GM12878 (cell line): Measurements from ENCODE around the gene PTPN20. TPM values are rescaled to one million over a fixed set of nuclear protein-coding genes. Genes with fewer than 3 reads are reported as not detected.

Experiments
- ATAC-seq: fragments of 200-7000 bp; cut with Tn5 transposase; 3 replicates; pipeline ENCODE4 v1.9.1; 2020; ENCODE audit warnings: mild to moderate bottlenecking, moderate library complexity
- BruUV-seq: library from RNA; stranded (reverse); fragments of 400-500 nt; replicated peaks from 2 replicates; lab custom pipeline; 2021; lab: Mats Ljungman, UMichigan
- CTCF ChIA-PET: fragments of 300-600 bp; sonication (Branson Sonifier 250); formaldehyde crosslinking; extraction: SDS; loops from one replicate; lab custom pipeline; 2021; ENCODE audit warnings: inconsistent platforms; lab: Yijun Ruan, JAX
- POLR2A ChIA-PET: fragments of 350-600 bp; formaldehyde crosslinking; extraction: SDS; loops from one replicate; lab custom pipeline; 2021; ENCODE audit warnings: inconsistent platforms; lab: Charles Lee
- RAD21 ChIA-PET: fragments of 300-600 bp; sonication (Branson Sonifier 250); formaldehyde crosslinking; loops from one replicate; lab custom pipeline; 2023; ENCODE audit warnings: antibody characterized with exemption; ENCODE audit not compliant: unreplicated experiment; lab: Charles Lee
- SMC1A ChIA-PET: fragments of 300-600 bp; sonication (Branson Sonifier 250); formaldehyde crosslinking; loops from one replicate; lab custom pipeline; 2023; ENCODE audit not compliant: unreplicated experiment, uncharacterized antibody; lab: Charles Lee
- DNase-seq: peaks from one replicate; pipeline ENCODE4 v3.0.0-alpha.2; 2011; ENCODE audit warnings: low read depth, low spot score
- FAIRE-seq: peaks from 3 replicates; lab custom pipeline; 2011; peaks lifted over from hg19 to GRCh38; lab: Jason Lieb, UNC
- H2AFZ ChIP-seq: 2 replicates; pipeline ENCODE4 v1.6.0; 2011; ENCODE audit warnings: low read depth, low read length, control low read depth; ENCODE audit not compliant: control insufficient read depth
- H3K27ac ChIP-seq: 2 replicates; pipeline ENCODE4 v1.5.1; 2011; ENCODE audit warnings: control low read depth; ENCODE audit not compliant: control insufficient read depth, insufficient read depth
- H3K27me3 ChIP-seq, 2 experiments: replicated peaks in 1 of 2; 2 replicates each; pipeline versions ENCODE4 v1.6.0 to v1.6.1; 2011; ENCODE audit warnings: low read length in 1 of 2; ENCODE audit not compliant: control insufficient read depth in 2 of 2, insufficient read depth in 2 of 2
- H3K36me3 ChIP-seq, 2 experiments: 2 replicates each; pipeline ENCODE4 v1.5.1; 2011; ENCODE audit warnings: low read length in 1 of 2; ENCODE audit not compliant: control insufficient read depth in 2 of 2, insufficient read depth in 2 of 2
- H3K4me1 ChIP-seq: 2 replicates; pipeline ENCODE4 v1.6.1; 2011; ENCODE audit warnings: mild to moderate bottlenecking, low read length, moderate library complexity, mixed read lengths; ENCODE audit not compliant: control insufficient read depth, insufficient read depth
- H3K4me2 ChIP-seq: 2 replicates; pipeline ENCODE4 v1.6.0; 2011; ENCODE audit warnings: control low read depth; ENCODE audit not compliant: control insufficient read depth, insufficient read depth
- H3K4me3 ChIP-seq: fragments of 200-600 bp; sonication (generic); 2 replicates; pipeline ENCODE4 v1.5.1; 2016
- H3K79me2 ChIP-seq: 2 replicates; pipeline ENCODE4 v1.6.0; 2011; ENCODE audit warnings: low read length; ENCODE audit not compliant: control insufficient read depth, insufficient read depth
- H3K9ac ChIP-seq: 2 replicates; pipeline ENCODE4 v1.8.0; 2011; ENCODE audit warnings: low read length, control low read depth, mixed read lengths; ENCODE audit not compliant: control insufficient read depth, insufficient read depth
- H3K9me3 ChIP-seq: replicated peaks from 3 replicates; pipeline ENCODE4 v1.5.1; 2011; ENCODE audit warnings: mild to moderate bottlenecking, low read length; ENCODE audit not compliant: control insufficient read depth, insufficient read depth
- H4K20me1 ChIP-seq: 2 replicates; pipeline ENCODE4 v1.6.0; 2011; ENCODE audit not compliant: control insufficient read depth, insufficient read depth
- EZH2 ChIP-seq: IDR thresholded peaks from 2 replicates; pipeline ENCODE4 v1.6.1; 2012; ENCODE audit warnings: low read depth, mild to moderate bottlenecking, control low read depth, inconsistent platforms, low read length, borderline replicate concordance; ENCODE audit not compliant: control insufficient read depth
- TCF12 ChIP-seq: IDR thresholded peaks from 2 replicates; pipeline ENCODE4 v1.6.1; 2011; ENCODE audit warnings: low read depth, mild to moderate bottlenecking, low read length
- ZNF622 ChIP-seq: fragments of 450-650 bp; IDR thresholded peaks from 2 replicates; pipeline ENCODE4 v1.6.1; 2017; ENCODE audit warnings: mild to moderate bottlenecking, inconsistent platforms
- WGBS: methylation state at CpG from one replicate; pipeline ENCODE4 v1.1.6; 2016; ENCODE audit warnings: low lambda C conversion rate; ENCODE audit not compliant: insufficient replicate concordance, insufficient coverage; ENCODE audit errors: missing lambda C conversion rate; 5-methylcytosine and 5-hydroxymethylcytosine counted together
- in situ Hi-C: fragments of 300-500 bp; cut with MboI; formaldehyde crosslinking; loops from 9 replicates; pipeline ENCODE4 v1.14.3; 2018; ENCODE audit warnings: mixed read lengths
- intact Hi-C: fragments of 100-400 bp; cut with micrococcal nuclease; formaldehyde crosslinking; loops from one replicate; pipeline ENCODE4 v1.14.2; 2022; ENCODE audit not compliant: unreplicated experiment
- polyA plus RNA-seq, 11 experiments: library from polyadenylated mRNA; depleted of rRNA in 4 of 11; unstranded in 6 of 11; stranded (reverse) in 5 of 11; fragments of >200 nt; fragmentation: Nextera tagmentation in 4 of 11; fragmentation: Illumina TruSeq in 1 of 11; extraction: Ambion mirVana in 4 of 11; extraction: Trizol in 1 of 11; gene quantifications; 1 replicate in 1 of 11; 2 replicates in 10 of 11; pipeline versions ENCODE4 v1.2.1 to v1.2.3, GENCODE V29; 2011 to 2016; ENCODE audit warnings: inconsistent platforms in 2 of 11, missing spikeins in 2 of 11, low read depth in 1 of 11
- total RNA-seq, 4 experiments: library from RNA; depleted of rRNA in 3 of 4; stranded (reverse); fragments of >200 nt in 3 of 4; fragmentation: Illumina TruSeq in 1 of 4; extraction: Trizol in 1 of 4; gene quantifications; 2 replicates each; pipeline versions ENCODE4 v1.2.1 to v1.2.3, GENCODE V29; 2013 to 2021
- TF ChIP-seq, protein P1 (sequence below): fragments of 450-650 bp; IDR thresholded peaks from 2 replicates; pipeline ENCODE4 v1.6.1; 2017; ENCODE audit warnings: borderline replicate concordance
- TF ChIP-seq, protein P2 (sequence below): fragments of 150-350 bp; IDR thresholded peaks from 2 replicates; pipeline ENCODE4 v1.6.1; 2016; ENCODE audit warnings: low read depth, low read length

Gene PTPN20
- total and polyA plus RNA-seq, 10 of the 15 experiments (the other 5 are each of a cell fraction or from before 2014, with no cell fraction given), result 0.04 to 3.4 (median 0.10) TPM; not detected in 4

DNA sequence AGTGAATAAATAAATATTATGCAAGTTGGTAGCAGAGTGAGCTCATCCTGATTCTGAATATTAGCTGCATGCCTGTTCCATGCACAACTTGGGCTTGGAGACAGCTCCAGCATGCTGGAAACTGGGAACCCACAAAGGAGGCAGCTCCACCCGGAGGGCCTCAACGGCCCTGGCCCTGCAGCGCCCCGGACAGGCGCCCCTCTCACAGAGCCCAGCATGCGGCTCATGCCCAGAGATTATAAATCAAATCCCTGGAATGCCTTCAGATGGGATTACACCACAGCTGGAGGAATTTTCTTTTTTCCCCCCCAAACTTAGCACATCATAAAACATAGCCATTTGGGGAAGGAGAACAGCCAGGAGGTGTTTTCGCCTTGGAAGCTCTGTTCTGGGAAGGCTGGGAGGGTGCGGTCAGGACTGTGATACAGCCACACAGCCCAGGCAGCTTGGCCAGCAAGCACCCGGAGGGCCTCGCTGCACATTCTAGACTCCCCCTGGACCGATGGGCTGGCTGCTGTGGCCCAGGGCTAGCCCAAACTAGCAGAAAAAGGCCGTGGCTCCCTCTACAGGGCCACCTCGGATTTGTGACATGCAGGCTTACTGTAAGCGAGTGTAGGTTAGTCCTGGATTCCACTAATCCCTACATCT is 102.4 kb downstream of the PTPN20 start:
- H3K9ac ChIP-seq, result no peak overlapping the region
- no peaks in the 10 kb centered on the region for H3K36me3 ChIP-seq
- CTCF ChIA-PET, result no interaction called here
- H3K4me2 ChIP-seq, result no peak overlapping the region
- H3K4me3 ChIP-seq, result no peak overlapping the region
- H3K79me2 ChIP-seq, result no peaks in the 10 kb centered on the region
- TF ChIP-seq, protein P1, sequence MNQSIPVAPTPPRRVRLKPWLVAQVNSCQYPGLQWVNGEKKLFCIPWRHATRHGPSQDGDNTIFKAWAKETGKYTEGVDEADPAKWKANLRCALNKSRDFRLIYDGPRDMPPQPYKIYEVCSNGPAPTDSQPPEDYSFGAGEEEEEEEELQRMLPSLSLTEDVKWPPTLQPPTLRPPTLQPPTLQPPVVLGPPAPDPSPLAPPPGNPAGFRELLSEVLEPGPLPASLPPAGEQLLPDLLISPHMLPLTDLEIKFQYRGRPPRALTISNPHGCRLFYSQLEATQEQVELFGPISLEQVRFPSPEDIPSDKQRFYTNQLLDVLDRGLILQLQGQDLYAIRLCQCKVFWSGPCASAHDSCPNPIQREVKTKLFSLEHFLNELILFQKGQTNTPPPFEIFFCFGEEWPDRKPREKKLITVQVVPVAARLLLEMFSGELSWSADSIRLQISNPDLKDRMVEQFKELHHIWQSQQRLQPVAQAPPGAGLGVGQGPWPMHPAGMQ, result no peak
- no peak for TF ChIP-seq TCF12
- no peak for TF ChIP-seq ZNF622
- TF ChIP-seq EZH2, result no peak
- TF ChIP-seq, protein P2, sequence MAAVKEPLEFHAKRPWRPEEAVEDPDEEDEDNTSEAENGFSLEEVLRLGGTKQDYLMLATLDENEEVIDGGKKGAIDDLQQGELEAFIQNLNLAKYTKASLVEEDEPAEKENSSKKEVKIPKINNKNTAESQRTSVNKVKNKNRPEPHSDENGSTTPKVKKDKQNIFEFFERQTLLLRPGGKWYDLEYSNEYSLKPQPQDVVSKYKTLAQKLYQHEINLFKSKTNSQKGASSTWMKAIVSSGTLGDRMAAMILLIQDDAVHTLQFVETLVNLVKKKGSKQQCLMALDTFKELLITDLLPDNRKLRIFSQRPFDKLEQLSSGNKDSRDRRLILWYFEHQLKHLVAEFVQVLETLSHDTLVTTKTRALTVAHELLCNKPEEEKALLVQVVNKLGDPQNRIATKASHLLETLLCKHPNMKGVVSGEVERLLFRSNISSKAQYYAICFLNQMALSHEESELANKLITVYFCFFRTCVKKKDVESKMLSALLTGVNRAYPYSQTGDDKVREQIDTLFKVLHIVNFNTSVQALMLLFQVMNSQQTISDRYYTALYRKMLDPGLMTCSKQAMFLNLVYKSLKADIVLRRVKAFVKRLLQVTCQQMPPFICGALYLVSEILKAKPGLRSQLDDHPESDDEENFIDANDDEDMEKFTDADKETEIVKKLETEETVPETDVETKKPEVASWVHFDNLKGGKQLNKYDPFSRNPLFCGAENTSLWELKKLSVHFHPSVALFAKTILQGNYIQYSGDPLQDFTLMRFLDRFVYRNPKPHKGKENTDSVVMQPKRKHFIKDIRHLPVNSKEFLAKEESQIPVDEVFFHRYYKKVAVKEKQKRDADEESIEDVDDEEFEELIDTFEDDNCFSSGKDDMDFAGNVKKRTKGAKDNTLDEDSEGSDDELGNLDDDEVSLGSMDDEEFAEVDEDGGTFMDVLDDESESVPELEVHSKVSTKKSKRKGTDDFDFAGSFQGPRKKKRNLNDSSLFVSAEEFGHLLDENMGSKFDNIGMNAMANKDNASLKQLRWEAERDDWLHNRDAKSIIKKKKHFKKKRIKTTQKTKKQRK, result no peak
- TF ChIP-seq, all 136 proteins: peak for 0
- no TSS peak for BruUV-seq
- in situ Hi-C loops (no loop called here), intact Hi-C loops (no loop called here)
- Histone ChIP-seq H4K20me1 (no peaks in the 10 kb centered on the region), H2AFZ (no peak overlapping the region), H3K27ac (no peak overlapping the region), H3K4me1 (no peaks in the 10 kb centered on the region), H3K27me3 (no peaks in the 10 kb centered on the region; a peak in 2 of 4 replicates), H3K9me3 (no peaks in the 10 kb centered on the region)
- SMC1A ChIA-PET, result no interaction called here
- no peak for FAIRE-seq
- 30% methylated on average over 14 of the region's 14 CpGs for WGBS
- RAD21 ChIA-PET, result no interaction called here
- no peak for ATAC-seq
- no peak for DNase-seq
- POLR2A ChIA-PET, result no interaction called here
